K562 (cell line): ENCODE data around the gene USP20. TPM values are rescaled to one million over a fixed set of nuclear protein-coding genes. Genes with fewer than 3 reads are reported as not detected.

Source experiments
- ATAC-seq: fragments of 200-7000 bp; cut with Tn5 transposase; 3 replicates; pipeline ENCODE4 v1.9.1; 2020; ENCODE audit warnings: moderate library complexity
- BruUV-seq: library from RNA; stranded (reverse); fragments of 400-500 nt; replicated peaks from 2 replicates; lab custom pipeline; 2021; lab: Mats Ljungman, UMichigan
- CTCF ChIA-PET: fragments of 300-600 bp; formaldehyde crosslinking; extraction: SDS; loops from one replicate; lab custom pipeline; 2021; ENCODE audit warnings: low intra/inter-chr PET ratio; lab: Yijun Ruan, JAX
- POLR2A ChIA-PET: fragments of 300-600, 350-650 bp; sonication (Branson Sonifier 250); formaldehyde crosslinking; extraction: SDS; loops from one replicate; lab custom pipeline; 2021; ENCODE audit warnings: antibody characterized with exemption, inconsistent platforms; lab: Yijun Ruan, JAX
- DNase-seq, 4 experiments: peaks; one replicate each; pipeline versions ENCODE4 v3.0.0 to v3.0.0-alpha.2; 2011 to 2018; ENCODE audit warnings: low spot score in 3 of 4, mixed read lengths in 3 of 4; ENCODE audit errors: extremely low read depth in 1 of 4
- FAIRE-seq: peaks from 2 replicates; lab custom pipeline; 2011; peaks lifted over from hg19 to GRCh38; lab: Jason Lieb, UNC
- H2AFZ ChIP-seq: 2 replicates; pipeline ENCODE4 v1.6.0; 2011; ENCODE audit warnings: low read depth, low read length, control low read depth, inconsistent platforms
- H3K27ac ChIP-seq: fragments of 200-600 bp; 3 replicates; pipeline ENCODE4 v1.8.0; 2011; ENCODE audit warnings: low read depth, mild to moderate bottlenecking, control low read depth, inconsistent platforms, low read length, moderate library complexity, mixed read lengths; ENCODE audit errors: extremely low read depth
- H3K27me3 ChIP-seq, 2 experiments: fragments of 300-600 bp in 1 of 2; 2 replicates in 1 of 2; 3 replicates in 1 of 2; pipeline versions ENCODE4 v1.6.0 to v1.8.0; 2011; ENCODE audit warnings: inconsistent platforms in 2 of 2, low read length in 2 of 2, mild to moderate bottlenecking in 1 of 2, mixed read lengths in 1 of 2, moderate library complexity in 1 of 2; ENCODE audit not compliant: control insufficient read depth in 2 of 2, insufficient read depth in 2 of 2
- H3K36me3 ChIP-seq: fragments of 300-600 bp; 3 replicates; pipeline ENCODE4 v1.8.0; 2011; ENCODE audit warnings: mild to moderate bottlenecking, low read length, inconsistent platforms; ENCODE audit not compliant: control insufficient read depth, insufficient read depth
- H3K4me1 ChIP-seq, 2 experiments: fragments of 200-600 bp in 1 of 2; replicated peaks in 1 of 2; 2 replicates in 1 of 2; 3 replicates in 1 of 2; pipeline versions ENCODE4 v1.5.1 to v1.8.0; 2011; ENCODE audit warnings: inconsistent platforms in 2 of 2, low read length in 2 of 2, mild to moderate bottlenecking in 1 of 2, mixed read lengths in 1 of 2, moderate library complexity in 1 of 2; ENCODE audit not compliant: control insufficient read depth in 2 of 2, insufficient read depth in 2 of 2
- H3K4me2 ChIP-seq: 2 replicates; pipeline ENCODE4 v1.6.1; 2011; ENCODE audit warnings: low read length, control low read depth, inconsistent platforms, mixed read lengths; ENCODE audit not compliant: insufficient read depth
- H3K4me3 ChIP-seq: fragments of 200-600 bp; sonication (generic), shearing (Covaris generic); 2 replicates; pipeline ENCODE4 v1.5.1; 2016; ENCODE audit warnings: control low read depth, inconsistent platforms
- H3K79me2 ChIP-seq: fragments of 200-600 bp; 3 replicates; pipeline ENCODE4 v1.8.0; 2011; ENCODE audit warnings: low read length, inconsistent platforms; ENCODE audit not compliant: control insufficient read depth, insufficient read depth
- H3K9ac ChIP-seq, 2 experiments: 2 replicates each; pipeline versions ENCODE4 v1.6.0 to v1.6.1; 2011; ENCODE audit warnings: low read depth in 2 of 2, low read length in 2 of 2, control low read depth in 1 of 2, inconsistent platforms in 1 of 2, mild to moderate bottlenecking in 1 of 2, mixed read lengths in 1 of 2; ENCODE audit not compliant: insufficient read depth in 1 of 2
- H3K9me1 ChIP-seq: one replicate; pipeline ENCODE4 v1.6.0; 2011; ENCODE audit warnings: inconsistent platforms, mild to moderate bottlenecking, low read length, moderate library complexity; ENCODE audit not compliant: control insufficient read depth, insufficient read depth
- H3K9me3 ChIP-seq: replicated peaks from 2 replicates; pipeline ENCODE4 v1.5.1; 2011; ENCODE audit warnings: low read depth, low read length, inconsistent platforms; ENCODE audit not compliant: control insufficient read depth, insufficient read depth
- H4K20me1 ChIP-seq: replicated peaks from 2 replicates; pipeline ENCODE4 v1.6.1; 2011; ENCODE audit warnings: low read length, inconsistent platforms, mixed read lengths; ENCODE audit not compliant: control insufficient read depth, insufficient read depth
- AFF4 ChIP-seq: sonication (generic); formaldehyde crosslinking; IDR thresholded peaks from 2 replicates; pipeline ENCODE4 v1.8.0; 2023; ENCODE audit warnings: mild to moderate bottlenecking, missing genetic modification reagents
- MEF2D ChIP-seq: conservative IDR thresholded peaks from 2 replicates; pipeline ENCODE4 v1.6.1; 2016; ENCODE audit warnings: low read depth, missing genetic modification characterization, missing compliant biosample characterization
- RAD21 ChIP-seq, 2 experiments: fragments of 250-450 bp in 1 of 2; fragments of 450-650 bp in 1 of 2; sonication (Bioruptor Pico) in 1 of 2; formaldehyde crosslinking in 1 of 2; IDR thresholded peaks in 1 of 2; conservative IDR thresholded peaks in 1 of 2; 2 replicates each; pipeline versions ENCODE4 v1.4.0 to v1.8.0; 2020 to 2022; ENCODE audit warnings: mild to moderate bottlenecking in 2 of 2, moderate library complexity in 1 of 2
- REST ChIP-seq, 2 experiments: fragments of 450-650 bp; formaldehyde crosslinking in 1 of 2; IDR thresholded peaks; 2 replicates each; pipeline versions ENCODE4 v1.4.0 to v1.6.1; 2014 to 2020; ENCODE audit warnings: mild to moderate bottlenecking in 2 of 2, borderline replicate concordance in 1 of 2, low read depth in 1 of 2
- WGBS: fragments of 100-300 bp; shearing (Covaris generic); methylation state at CpG from one replicate; pipeline ENCODE4 v1.1.6; 2016; ENCODE audit warnings: low coverage, mixed read lengths; ENCODE audit not compliant: insufficient coverage; ENCODE audit errors: missing lambda C conversion rate; 5-methylcytosine and 5-hydroxymethylcytosine counted together
- in situ Hi-C: fragments of 300-500 bp; cut with MboI; formaldehyde crosslinking; loops from 4 replicates; pipeline ENCODE4 v1.15.0; 2018; ENCODE audit warnings: inconsistent platforms, mixed read lengths
- intact Hi-C: fragments of 100-400 bp; cut with micrococcal nuclease; formaldehyde crosslinking; loops from 2 replicates; pipeline ENCODE4 v1.14.2; 2022
- polyA plus RNA-seq, 8 experiments: library from polyadenylated mRNA; depleted of rRNA in 4 of 8; stranded (reverse) in 5 of 8; unstranded in 3 of 8; fragments of >200 nt; fragmentation: Nextera tagmentation in 2 of 8; fragmentation: Illumina TruSeq in 1 of 8; extraction: Ambion mirVana in 2 of 8; extraction: Trizol in 1 of 8; gene quantifications; 2 replicates each; pipeline versions ENCODE4 v1.2.1 to v1.2.3, GENCODE V29; 2011 to 2014; ENCODE audit warnings: inconsistent platforms in 1 of 8, missing spikeins in 1 of 8
- total RNA-seq, 7 experiments: library from RNA; depleted of rRNA in 6 of 7; stranded (reverse); fragments of >200 nt in 6 of 7; fragmentation: Illumina TruSeq in 2 of 7; extraction: Trizol in 2 of 7; gene quantifications; 2 replicates each; pipeline versions ENCODE4 v1.2.1 to v1.2.3, GENCODE V29; 2011 to 2021; ENCODE audit warnings: low replicate concordance in 1 of 7
- TF ChIP-seq, protein P1 (sequence below): fragments of 450-650 bp; formaldehyde crosslinking; conservative IDR thresholded peaks from 2 replicates; pipeline ENCODE4 v1.4.0; 2022; ENCODE audit warnings: mild to moderate bottlenecking, missing genetic modification characterization

The USP20 gene
- total and polyA plus RNA-seq, 9 of the 15 experiments (the other 6 are each of a cell fraction or from before 2014, with no cell fraction given): 1.9 to 136 (median 49.1) TPM

- Histone ChIP-seq H3K79me2 (no peaks in the 10 kb centered on the region), H3K36me3 (no peaks in the 10 kb centered on the region), H2AFZ (no peak overlapping the region), H3K9me3 (0 out of 2 replicates have a peak, but pooled peaks cover 1% of the 10 kb centered on the region), H3K27ac (no peak overlapping the region), H3K27me3 (no peaks in the 10 kb centered on the region), H3K9me1 (no peaks in the 10 kb centered on the region), H3K4me1 (peaks cover 6 to 10% of the 10 kb centered on the region in 2 experiments; a peak in 4 of 5 replicates), H4K20me1 (no peaks in the 10 kb centered on the region), H3K4me2 (no peak overlapping the region), H3K4me3 (no peak overlapping the region), H3K9ac (no peak overlapping the region)
- ChIA-PET POLR2A (interaction anchor here (1.1 to 2.2 kb wide), 2 partner anchors 11 to 12 kb away, joined by 7 to 8 read pairs; no protein-coding TSS in a partner anchor), CTCF (no interaction called here)
- in situ Hi-C loops (no loop called here), intact Hi-C loops (no loop called here)
- peak in 2 of 4 experiments; percentile 21 to 27 for DNase-seq
- ATAC-seq: no peak
- 66% methylated on average over 8 of the region's 8 CpGs for WGBS
- peak; percentile 35 for FAIRE-seq
- no TSS peak for BruUV-seq
- peak in 1 of 2 experiments; percentile 27; a peak in 1 of 4 replicates for TF ChIP-seq RAD21 (CRISPR knock-in tag; conservative IDR thresholded peaks at IDR 0.05 in 1 of 2, IDR thresholded peaks at IDR 0.05 in 1 of 2)
- no peak for TF ChIP-seq AFF4 (CRISPR knock-in tag)
- peak; percentile 27; the same call in 1 of the 2 replicates for TF ChIP-seq REST (IDR thresholded peaks at IDR 0.05; ENCODE audit: borderline replicate concordance)
- no peak for TF ChIP-seq REST (CRISPR knock-in tag; IDR thresholded peaks at IDR 0.05; ENCODE audit: low read depth)
- no peak for TF ChIP-seq MEF2D
- TF ChIP-seq, protein P1, sequence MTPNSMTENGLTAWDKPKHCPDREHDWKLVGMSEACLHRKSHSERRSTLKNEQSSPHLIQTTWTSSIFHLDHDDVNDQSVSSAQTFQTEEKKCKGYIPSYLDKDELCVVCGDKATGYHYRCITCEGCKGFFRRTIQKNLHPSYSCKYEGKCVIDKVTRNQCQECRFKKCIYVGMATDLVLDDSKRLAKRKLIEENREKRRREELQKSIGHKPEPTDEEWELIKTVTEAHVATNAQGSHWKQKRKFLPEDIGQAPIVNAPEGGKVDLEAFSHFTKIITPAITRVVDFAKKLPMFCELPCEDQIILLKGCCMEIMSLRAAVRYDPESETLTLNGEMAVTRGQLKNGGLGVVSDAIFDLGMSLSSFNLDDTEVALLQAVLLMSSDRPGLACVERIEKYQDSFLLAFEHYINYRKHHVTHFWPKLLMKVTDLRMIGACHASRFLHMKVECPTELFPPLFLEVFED (CRISPR knock-in tag): 0 out of 2 replicates have a peak, but pooled peaks have one; percentile 32
These were observed 62.9 kb downstream of the USP20 start for GRCh38 chr9:129898185-129898584.
